ENCODE data around the gene NAV2.

The NAV2 gene

DNA sequence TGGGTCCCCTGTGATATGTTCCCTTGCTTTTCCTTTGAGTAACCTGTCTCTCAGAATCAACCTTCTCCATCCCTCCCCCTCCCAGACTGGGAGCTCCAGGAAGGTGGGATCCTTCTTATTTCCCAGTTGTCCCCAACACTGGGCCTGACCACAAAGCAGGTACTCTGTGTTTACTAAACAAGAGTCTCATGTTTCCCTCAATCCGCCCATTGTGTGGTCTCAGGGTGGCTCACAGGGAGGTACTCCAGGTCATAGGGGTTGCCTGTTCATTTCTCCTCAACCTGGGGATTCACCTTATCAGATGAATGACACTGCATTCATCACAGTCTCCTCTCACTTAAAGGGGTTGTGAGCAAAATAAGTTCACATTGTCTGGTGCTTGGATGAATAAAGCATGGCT lies 26.4 kb upstream of the NAV2 start:
- no peak for DNase-seq

- DNase-seq, result no peak
Observed at GRCh38 chr11:19687392-19687791, 25.2 kb upstream of the NAV2 start.

- no peak for DNase-seq
Observed at GRCh38 chr11:19689281-19690000, 23.2 kb upstream of the NAV2 start.

DNA sequence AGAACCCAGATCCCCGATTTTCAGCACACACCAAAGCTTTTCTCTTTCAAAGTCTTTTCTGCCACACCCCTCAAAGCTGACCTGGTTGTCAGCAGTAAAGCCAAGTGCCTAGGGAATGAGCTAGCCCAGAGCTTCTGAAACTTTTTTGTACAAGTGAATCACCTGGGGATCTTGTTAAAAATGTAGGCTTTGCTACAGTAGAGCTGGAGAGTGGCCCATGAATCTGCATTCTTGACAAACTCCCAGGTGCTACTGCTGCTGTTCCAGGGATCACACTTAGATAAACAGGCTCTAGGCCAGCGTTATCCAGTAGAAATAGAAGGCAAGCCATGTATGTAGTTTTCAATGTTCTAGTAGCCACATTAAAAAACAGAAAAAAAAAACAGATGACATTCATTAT lies 21.8 kb upstream of the NAV2 start:
- no peak for DNase-seq

GRCh38 chr11:19691815-19692500 lies 20.7 kb upstream of the NAV2 start:
- no peak for DNase-seq

GRCh38 chr11:19693146-19693545 lies 19.5 kb upstream of the NAV2 start:
- no peak for DNase-seq

GRCh38 chr11:19694796-19695345 lies 17.8 kb upstream of the NAV2 start:
- no peak for DNase-seq

DNA sequence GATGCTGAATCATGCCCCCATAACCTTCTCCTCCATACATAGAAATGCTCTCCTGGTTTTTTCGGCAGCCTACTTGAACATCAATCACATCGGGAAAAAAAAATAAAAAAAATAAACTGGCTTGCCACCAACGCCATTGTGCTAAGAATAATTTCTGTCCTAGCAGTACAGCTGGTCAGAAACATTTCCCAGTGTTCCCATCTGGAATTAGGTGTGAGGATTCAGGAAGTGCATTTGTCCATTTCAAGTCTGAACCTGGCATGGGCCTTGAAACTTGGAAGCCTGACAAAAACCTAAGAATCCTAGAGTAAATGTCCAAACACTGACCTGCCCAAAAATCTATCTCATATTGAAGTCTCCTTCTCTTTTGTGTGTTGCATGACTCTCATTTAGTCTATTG lies 16.6 kb upstream of the NAV2 start:
- DNase-seq, result no peak

DNA sequence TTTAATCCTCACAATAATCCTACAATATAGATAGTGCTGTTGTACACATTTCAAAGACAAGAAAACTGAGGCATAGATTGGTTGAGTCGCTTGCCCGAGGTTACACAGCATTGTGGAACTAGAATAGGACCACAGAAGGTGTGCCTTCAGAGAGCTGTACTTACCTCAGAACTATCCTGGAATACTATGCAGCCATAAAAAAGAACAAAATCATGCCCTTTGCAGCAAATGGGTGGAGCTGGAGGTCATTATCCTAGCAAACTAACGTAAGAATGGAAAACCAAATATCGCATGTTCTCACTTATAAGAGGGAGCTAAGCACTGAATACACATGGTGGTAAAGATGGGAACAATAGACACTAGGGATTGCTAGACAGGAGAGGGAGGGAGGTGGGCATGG lies 15.7 kb upstream of the NAV2 start:
- no peak for DNase-seq

GRCh38 chr11:19697721-19698121 lies 14.9 kb upstream of the NAV2 start:
- no peak for DNase-seq

DNA sequence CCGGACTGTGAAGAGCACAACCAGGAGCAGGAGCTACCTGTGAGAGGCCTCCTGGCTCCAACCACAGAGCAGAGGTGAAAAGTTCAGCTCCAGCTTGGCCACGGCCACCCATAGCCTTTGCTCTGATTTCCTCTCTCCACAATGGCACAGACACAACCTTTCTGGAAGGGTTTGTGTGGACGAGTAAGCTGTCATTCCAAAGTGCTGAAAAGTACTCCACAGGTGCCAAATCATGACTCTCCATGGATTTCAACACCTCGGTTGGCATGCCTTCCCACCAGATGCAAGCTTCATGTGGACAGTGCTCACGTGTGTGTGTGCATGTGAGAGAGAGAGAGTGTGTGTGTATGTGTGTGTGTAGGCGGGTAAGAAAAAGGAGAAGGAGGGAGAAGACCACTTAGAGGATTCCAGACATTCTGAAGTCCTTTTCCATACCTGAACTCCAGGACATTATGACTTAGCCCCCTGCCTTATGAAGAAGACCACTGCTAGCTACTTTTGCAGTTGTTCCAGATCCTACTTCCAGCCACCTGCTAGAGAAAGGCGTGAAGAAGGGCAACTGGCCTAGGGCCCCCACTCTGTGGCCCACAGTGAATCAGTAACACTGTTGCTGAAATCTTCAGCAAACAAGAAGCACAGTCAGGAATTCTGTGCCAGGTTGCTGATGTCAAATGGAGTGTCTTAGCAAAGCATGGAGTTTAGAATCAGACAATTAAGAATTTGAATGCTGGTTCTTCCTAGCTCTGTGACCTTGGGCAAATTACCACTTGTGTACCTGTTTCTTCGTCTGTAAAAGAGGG lies 13.9 kb upstream of the NAV2 start:
- DNase-seq, result no peak

DNA sequence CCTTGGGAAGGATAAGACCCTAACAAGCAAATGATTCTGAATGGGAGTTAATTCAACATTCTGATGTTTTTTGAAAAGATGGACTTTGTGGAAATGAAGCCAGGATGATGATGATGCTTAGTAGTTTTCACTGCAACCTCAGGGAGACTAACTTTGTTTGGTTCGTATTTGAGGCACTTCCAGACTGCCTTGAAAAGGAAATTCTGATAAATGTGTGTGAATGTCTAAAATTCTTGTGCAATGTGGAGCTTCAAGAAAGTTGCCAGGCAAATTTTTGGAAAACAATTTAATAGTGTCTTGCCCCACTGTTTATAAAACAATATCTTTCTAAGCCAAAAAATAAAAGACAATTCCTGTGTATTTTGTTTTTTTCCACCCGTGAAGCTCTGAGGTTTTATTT lies 11.2 kb upstream of the NAV2 start:
- no peak for DNase-seq

DNA sequence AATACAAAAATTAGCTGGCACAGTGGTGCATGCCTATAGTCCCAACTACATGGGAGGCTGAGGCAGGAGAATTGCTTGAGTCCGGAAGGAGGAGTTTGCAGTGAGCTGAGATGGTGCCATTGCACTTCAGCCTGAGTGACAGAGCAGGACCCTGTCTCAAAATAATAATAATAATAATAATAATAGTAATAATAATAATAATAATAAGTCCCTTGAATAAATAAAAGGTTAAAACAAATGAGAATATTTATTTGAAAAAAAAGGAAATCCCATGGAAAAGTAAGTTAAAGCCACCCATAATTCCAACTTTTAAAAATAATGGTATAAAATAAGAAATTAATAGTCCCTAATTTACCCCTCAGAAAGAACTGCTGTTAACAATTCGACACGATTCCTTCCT lies 10.0 kb upstream of the NAV2 start:
- DNase-seq, result no peak

GRCh38 chr11:19703211-19703610 lies 9.4 kb upstream of the NAV2 start:
- DNase-seq, result no peak

GRCh38 chr11:19704213-19704612 lies 8.4 kb upstream of the NAV2 start:
- DNase-seq, result no peak

DNA sequence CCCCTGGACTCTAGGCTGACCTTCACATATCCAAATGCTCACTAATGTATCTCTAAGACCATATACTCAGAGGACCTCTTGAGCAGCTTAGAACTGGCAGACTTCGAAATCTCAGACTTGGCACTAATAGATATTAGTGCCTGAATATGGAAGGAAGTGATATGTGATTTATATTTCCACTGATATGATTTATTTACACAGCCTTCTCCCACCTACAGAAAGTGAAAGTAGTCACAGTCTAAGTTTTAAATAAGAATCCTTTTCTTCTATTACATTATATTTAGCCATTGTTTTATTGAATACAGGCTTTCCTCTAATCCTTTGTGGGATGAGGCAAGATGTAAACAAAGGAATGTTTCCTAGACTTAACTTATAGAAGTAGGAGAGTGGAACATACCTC lies 6.7 kb upstream of the NAV2 start:
- no peak for DNase-seq

GRCh38 chr11:19711911-19712280 lies 741 bp upstream of the NAV2 start:
- no peak for DNase-seq

GRCh38 chr11:19713196-19714021 lies 772 bp downstream of the NAV2 start:
- DNase-seq, result no peak

DNA sequence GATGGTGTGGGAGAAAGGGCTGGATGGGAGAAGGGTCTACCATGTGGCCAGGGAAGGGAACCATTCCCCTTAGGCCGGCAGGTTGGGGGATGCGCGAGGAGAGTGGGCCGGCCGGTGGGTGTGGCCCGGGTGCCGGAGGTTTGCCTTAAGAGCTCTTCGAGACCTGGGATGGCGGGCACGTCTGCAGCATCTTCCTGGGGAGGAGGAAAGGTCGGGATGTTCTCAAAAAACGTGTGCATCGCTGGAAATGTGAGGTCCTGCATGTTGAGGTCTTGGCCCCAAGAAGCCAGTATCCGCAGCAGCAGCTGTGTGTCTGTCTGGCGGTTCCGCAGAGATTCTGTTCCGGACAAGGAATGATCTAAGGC lies 1.4 kb downstream of the NAV2 start:
- DNase-seq, result no peak

DNA sequence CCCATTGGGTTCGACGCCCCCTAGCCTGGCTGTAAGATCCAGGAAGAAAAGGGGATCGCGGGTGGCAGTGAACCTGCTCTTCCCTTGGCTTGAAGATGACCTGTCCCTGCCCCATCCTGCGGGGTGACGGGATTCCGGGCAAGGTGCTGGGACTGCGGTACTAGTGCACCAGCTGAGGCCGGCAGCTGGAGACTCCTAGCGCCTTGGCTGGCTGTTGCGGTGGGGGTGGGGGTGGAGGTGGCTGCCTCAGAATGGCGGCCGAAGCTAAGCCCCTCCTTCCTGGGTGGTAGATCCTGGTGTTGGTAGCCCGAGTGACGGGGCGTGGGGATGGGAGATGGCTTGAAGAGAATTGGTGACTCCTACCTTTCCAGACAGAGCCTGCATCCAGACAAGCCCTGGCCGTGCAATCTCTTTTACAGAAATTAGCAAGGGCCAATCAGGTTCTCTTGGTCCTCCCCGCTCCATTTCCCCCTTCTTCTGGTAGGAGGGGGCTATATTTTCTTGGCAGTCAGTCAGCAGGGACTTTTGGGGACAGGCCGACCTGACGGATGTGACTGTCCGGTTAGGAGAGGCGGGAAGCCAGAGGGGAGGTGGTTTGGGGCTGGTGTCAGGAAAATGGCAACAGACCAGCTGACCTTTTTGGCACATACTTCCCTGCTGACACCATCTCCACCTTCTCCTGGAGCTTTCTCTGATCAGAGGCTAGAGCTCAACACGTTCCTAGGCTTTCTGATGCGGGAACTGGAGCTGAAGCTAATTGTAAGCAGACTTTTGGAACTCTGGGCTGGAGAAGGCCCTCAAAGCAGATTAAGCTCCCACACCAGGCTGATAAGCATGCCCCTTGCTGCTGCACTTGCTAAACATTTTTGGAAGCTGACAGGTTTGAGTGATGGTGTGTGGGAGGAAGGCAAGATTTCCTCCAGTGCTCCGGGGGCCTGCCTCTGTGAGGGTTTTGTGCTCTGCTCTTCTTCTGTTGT lies 2.0 kb downstream of the NAV2 start:
- DNase-seq, result no peak

DNA sequence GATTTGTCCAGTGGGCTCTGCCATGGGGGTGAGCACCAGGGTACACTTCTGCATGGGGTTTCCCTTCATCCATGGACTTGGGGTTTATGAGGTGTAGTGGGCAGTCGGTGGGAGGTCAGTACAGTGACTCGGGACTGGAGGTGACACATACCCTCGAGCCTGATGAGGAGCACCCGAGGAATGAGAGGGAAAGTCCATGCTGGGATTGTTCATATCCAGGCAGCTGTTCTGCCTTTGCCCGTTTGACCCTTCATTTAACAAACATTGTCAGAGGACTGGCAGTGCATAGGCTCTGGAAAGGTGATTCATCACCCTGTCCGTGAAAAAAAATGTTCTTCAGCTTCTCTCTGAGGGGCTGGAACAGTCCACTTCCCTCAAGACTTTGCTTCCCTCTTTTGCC lies 2.7 kb downstream of the NAV2 start:
- DNase-seq, result no peak

DNA sequence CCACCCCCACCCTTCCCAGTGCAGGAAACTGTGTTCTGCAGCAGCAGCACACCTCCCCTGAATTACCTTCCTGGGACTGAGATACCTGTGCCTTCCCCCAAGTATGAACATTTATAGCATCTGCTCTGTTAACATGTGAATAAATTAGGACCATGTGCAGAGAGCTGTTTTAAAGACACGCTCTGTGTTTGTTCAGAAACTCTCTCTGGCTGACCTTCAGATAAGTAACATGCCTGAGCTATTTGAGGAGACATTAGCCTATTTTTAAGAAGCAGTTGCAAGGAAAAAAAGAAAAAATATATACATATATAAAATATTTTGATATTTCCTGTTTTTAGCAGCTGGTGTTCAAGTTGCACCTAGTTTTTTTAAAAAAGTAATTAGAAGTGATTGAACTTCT lies 5.4 kb downstream of the NAV2 start:
- DNase-seq, result no peak

Data from activated gamma-delta T cell treated with Interleukin-2 at 50 U/mL for 16 hours (primary cell).